ENCODE results near the gene PTCH1. TPM values are rescaled to one million over a fixed set of nuclear protein-coding genes. Genes with fewer than 3 reads are reported as not detected.

Gene PTCH1
- total RNA-seq, 1 experiment from 2014 or later: 15.2 TPM

DNA sequence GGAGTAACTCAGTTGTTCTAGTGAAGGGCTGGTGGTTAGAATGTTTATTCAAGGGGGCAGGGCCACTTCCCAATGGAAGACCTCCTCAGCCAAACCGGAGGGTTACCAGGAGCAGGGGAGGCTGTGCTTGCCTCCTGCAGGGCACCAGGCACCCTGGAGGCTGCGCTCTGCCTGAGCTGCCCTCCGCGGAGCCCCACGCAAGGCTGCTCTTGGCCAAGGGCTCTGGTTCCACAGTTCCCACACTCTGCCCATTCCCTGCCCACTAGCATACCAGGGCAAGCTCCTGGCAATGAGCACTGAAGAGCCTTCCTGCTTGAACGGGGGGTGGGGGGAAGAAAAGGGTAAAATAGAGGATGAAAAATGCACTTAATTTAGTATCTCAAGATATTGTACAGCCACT, 35.5 kb upstream of the PTCH1 start:
- no peak overlapping the region for H3K4me2 ChIP-seq (ENCODE audit: low read length)
- H3K36me3 ChIP-seq (ENCODE audit: control insufficient read depth in 1 of 2, insufficient read depth in 2 of 2, low read length in 2 of 2): no peaks in the 10 kb centered on the region
- CTCF ChIA-PET: interaction anchor here (0.7 kb wide), 1 partner anchor 929 kb away, joined by 4 read pairs; no protein-coding TSS in a partner anchor
- no peaks in the 10 kb centered on the region for H3K79me2 ChIP-seq (ENCODE audit: insufficient read depth, low read length)
- no peak overlapping the region for H2AFZ ChIP-seq (ENCODE audit: low read depth, low read length, poor library complexity, severe bottlenecking)
- DNase-seq (ENCODE audit: low read depth, low spot score) (no peak), ATAC-seq (no peak)
- H3K4me3 ChIP-seq (replicated peaks in 1 of 2; ENCODE audit: low read depth in 1 of 2, low read length in 2 of 2): no peak overlapping the region
- no peaks in the 10 kb centered on the region for H3K9me2 ChIP-seq (ENCODE audit: insufficient read depth)
- intact Hi-C loops (cut with micrococcal nuclease): no loop called here
- no peaks in the 10 kb centered on the region for H3K4me1 ChIP-seq (ENCODE audit: control insufficient read depth in 1 of 2, insufficient read depth in 2 of 2, low read length in 2 of 2)
- BruUV-seq (replicated peaks): no TSS peak
- H3K27ac ChIP-seq (ENCODE audit: low read depth, low read length): no peak overlapping the region
- POLR2A ChIA-PET: no interaction called here
- no peaks in the 10 kb centered on the region for H3K9me3 ChIP-seq (ENCODE audit: control insufficient read depth in 1 of 2, insufficient read depth in 1 of 2, low read depth in 1 of 2, low read length in 2 of 2)
- H4K20me1 ChIP-seq (ENCODE audit: insufficient read depth): no peaks in the 10 kb centered on the region
- RAD21 ChIA-PET (ENCODE audit: low non-redundant PET in 1 of 2, low total read pairs in 2 of 2, uncharacterized antibody in 2 of 2, unreplicated experiment in 2 of 2): no interaction called here
- no peak overlapping the region for H3K9ac ChIP-seq (ENCODE audit: low read length)
- no peaks in the 10 kb centered on the region for H3K27me3 ChIP-seq (ENCODE audit: insufficient read depth, low read length)
- no peak for TF ChIP-seq YY1 (IDR thresholded peaks at IDR 0.05; ENCODE audit: extremely low read depth, insufficient replicate concordance, low read depth, low read length)
- TF ChIP-seq FOSL1 (IDR thresholded peaks at IDR 0.05; ENCODE audit: low read depth): no peak
- TF ChIP-seq SP1 (IDR thresholded peaks at IDR 0.05; ENCODE audit: low read depth): no peak
- TF ChIP-seq EZH2phosphoT487 (IDR thresholded peaks at IDR 0.05; ENCODE audit: borderline replicate concordance): no peak
- TF ChIP-seq, protein P1, sequence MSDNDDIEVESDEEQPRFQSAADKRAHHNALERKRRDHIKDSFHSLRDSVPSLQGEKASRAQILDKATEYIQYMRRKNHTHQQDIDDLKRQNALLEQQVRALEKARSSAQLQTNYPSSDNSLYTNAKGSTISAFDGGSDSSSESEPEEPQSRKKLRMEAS (IDR thresholded peaks at IDR 0.05): no peak
- no peak for TF ChIP-seq RAD21 (IDR thresholded peaks at IDR 0.05; ENCODE audit: low read depth)
- no peak for TF ChIP-seq JUND (IDR thresholded peaks at IDR 0.05)
- no peak for TF ChIP-seq EGR1 (IDR thresholded peaks at IDR 0.05; ENCODE audit: low read depth)
- TF ChIP-seq ZFX (IDR thresholded peaks at IDR 0.05): no peak
- TF ChIP-seq, protein P2, sequence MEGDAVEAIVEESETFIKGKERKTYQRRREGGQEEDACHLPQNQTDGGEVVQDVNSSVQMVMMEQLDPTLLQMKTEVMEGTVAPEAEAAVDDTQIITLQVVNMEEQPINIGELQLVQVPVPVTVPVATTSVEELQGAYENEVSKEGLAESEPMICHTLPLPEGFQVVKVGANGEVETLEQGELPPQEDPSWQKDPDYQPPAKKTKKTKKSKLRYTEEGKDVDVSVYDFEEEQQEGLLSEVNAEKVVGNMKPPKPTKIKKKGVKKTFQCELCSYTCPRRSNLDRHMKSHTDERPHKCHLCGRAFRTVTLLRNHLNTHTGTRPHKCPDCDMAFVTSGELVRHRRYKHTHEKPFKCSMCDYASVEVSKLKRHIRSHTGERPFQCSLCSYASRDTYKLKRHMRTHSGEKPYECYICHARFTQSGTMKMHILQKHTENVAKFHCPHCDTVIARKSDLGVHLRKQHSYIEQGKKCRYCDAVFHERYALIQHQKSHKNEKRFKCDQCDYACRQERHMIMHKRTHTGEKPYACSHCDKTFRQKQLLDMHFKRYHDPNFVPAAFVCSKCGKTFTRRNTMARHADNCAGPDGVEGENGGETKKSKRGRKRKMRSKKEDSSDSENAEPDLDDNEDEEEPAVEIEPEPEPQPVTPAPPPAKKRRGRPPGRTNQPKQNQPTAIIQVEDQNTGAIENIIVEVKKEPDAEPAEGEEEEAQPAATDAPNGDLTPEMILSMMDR (IDR thresholded peaks at IDR 0.05 in 2 of 3, conservative IDR thresholded peaks at IDR 0.05 in 1 of 3; ENCODE audit: borderline replicate concordance in 1 of 3, insufficient read depth in 1 of 3, low read depth in 2 of 3, low read length in 2 of 3): no peak
- TF ChIP-seq, protein P3, sequence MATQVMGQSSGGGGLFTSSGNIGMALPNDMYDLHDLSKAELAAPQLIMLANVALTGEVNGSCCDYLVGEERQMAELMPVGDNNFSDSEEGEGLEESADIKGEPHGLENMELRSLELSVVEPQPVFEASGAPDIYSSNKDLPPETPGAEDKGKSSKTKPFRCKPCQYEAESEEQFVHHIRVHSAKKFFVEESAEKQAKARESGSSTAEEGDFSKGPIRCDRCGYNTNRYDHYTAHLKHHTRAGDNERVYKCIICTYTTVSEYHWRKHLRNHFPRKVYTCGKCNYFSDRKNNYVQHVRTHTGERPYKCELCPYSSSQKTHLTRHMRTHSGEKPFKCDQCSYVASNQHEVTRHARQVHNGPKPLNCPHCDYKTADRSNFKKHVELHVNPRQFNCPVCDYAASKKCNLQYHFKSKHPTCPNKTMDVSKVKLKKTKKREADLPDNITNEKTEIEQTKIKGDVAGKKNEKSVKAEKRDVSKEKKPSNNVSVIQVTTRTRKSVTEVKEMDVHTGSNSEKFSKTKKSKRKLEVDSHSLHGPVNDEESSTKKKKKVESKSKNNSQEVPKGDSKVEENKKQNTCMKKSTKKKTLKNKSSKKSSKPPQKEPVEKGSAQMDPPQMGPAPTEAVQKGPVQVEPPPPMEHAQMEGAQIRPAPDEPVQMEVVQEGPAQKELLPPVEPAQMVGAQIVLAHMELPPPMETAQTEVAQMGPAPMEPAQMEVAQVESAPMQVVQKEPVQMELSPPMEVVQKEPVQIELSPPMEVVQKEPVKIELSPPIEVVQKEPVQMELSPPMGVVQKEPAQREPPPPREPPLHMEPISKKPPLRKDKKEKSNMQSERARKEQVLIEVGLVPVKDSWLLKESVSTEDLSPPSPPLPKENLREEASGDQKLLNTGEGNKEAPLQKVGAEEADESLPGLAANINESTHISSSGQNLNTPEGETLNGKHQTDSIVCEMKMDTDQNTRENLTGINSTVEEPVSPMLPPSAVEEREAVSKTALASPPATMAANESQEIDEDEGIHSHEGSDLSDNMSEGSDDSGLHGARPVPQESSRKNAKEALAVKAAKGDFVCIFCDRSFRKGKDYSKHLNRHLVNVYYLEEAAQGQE (IDR thresholded peaks at IDR 0.05; ENCODE audit: low read depth): no peak
- no peak for TF ChIP-seq SIN3A (IDR thresholded peaks at IDR 0.05; ENCODE audit: low read depth)
- no peak for TF ChIP-seq CEBPB (IDR thresholded peaks at IDR 0.05; ENCODE audit: low read depth)

All from HCT116 (cell line).